ENCODE results near the gene THRB. TPM values are rescaled to one million over a fixed set of nuclear protein-coding genes. Genes with fewer than 3 reads are reported as not detected.

Gene THRB
- total RNA-seq, 1 donor from 2014 or later = not detected

- H3K9me3 Mint-ChIP-seq = no peaks in the 10 kb centered on the region
- no peak for DNase-seq
- H3K4me1 Mint-ChIP-seq = no peaks in the 10 kb centered on the region
- no peak overlapping the region for H3K4me3 Mint-ChIP-seq
- H3K36me3 Mint-ChIP-seq (ENCODE audit: low read depth) = no peaks in the 10 kb centered on the region
- intact Hi-C loops (cut with micrococcal nuclease) = no loop called here
- no peaks in the 10 kb centered on the region for H3K27me3 Mint-ChIP-seq
- no peak overlapping the region for H3K27ac Mint-ChIP-seq
Measured at GRCh38 chr3:24389108-24390090, 105.3 kb downstream of the THRB start.

DNA sequence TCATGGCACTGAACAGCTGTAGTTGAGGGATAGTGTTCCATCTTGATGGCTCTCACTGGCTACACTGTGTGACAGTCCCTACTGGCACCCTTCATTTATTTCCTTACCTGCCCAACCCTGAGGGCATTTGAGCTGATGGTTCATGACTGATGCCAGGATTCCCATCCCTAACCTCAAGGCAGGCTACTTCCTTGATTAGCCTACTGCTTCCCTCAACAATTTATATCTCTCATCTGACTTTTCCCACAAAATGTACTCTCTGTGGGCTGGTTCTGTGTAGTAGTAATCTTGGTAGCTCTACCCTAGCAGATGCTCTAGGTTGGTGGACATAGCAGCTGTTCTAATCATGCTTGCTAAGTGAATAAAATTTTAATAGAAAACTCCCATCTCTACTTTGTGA, 106.0 kb downstream of the THRB start:
- intact Hi-C loops (cut with micrococcal nuclease) = no loop called here
- Mint-ChIP-seq H3K4me1 (no peaks in the 10 kb centered on the region), H3K27me3 (no peaks in the 10 kb centered on the region), H3K4me3 (no peak overlapping the region), H3K36me3 (ENCODE audit: low read depth) (no peaks in the 10 kb centered on the region), H3K9me3 (no peaks in the 10 kb centered on the region), H3K27ac (no peak overlapping the region)
- DNase-seq = no peak

GRCh38 chr3:24388159-24388558, 106.5 kb downstream of the THRB start:
- intact Hi-C loops (cut with micrococcal nuclease) = no loop called here
- no peak overlapping the region for H3K27ac Mint-ChIP-seq

GRCh38 chr3:24387493-24387892, 107.2 kb downstream of the THRB start:
- intact Hi-C loops (cut with micrococcal nuclease) = no loop called here

More at GRCh38 chr3:24388159-24388558, 106.5 kb downstream of the THRB start:
- Mint-ChIP-seq H3K27me3 (no peaks in the 10 kb centered on the region), H3K9me3 (no peaks in the 10 kb centered on the region), H3K4me1 (no peaks in the 10 kb centered on the region), H3K36me3 (ENCODE audit: low read depth) (no peaks in the 10 kb centered on the region), H3K4me3 (no peak overlapping the region)
- DNase-seq = no peak

GRCh38 chr3:24387000-24387399, 107.7 kb downstream of the THRB start:
- Mint-ChIP-seq H3K4me1 (no peaks in the 10 kb centered on the region), H3K36me3 (ENCODE audit: low read depth) (no peaks in the 10 kb centered on the region), H3K27me3 (no peaks in the 10 kb centered on the region), H3K9me3 (no peaks in the 10 kb centered on the region), H3K27ac (no peak overlapping the region), H3K4me3 (no peak overlapping the region)
- intact Hi-C loops (cut with micrococcal nuclease) = no loop called here
- DNase-seq = no peak

More at GRCh38 chr3:24387493-24387892, 107.2 kb downstream of the THRB start:
- H3K36me3 Mint-ChIP-seq (ENCODE audit: low read depth) = no peaks in the 10 kb centered on the region
- no peaks in the 10 kb centered on the region for H3K4me1 Mint-ChIP-seq
- no peak overlapping the region for H3K4me3 Mint-ChIP-seq
- H3K27ac Mint-ChIP-seq = no peak overlapping the region
- H3K9me3 Mint-ChIP-seq = no peaks in the 10 kb centered on the region
- H3K27me3 Mint-ChIP-seq = no peaks in the 10 kb centered on the region
- DNase-seq = no peak

- no peaks in the 10 kb centered on the region for H3K9me3 Mint-ChIP-seq
- no peak overlapping the region for H3K4me3 Mint-ChIP-seq
- H3K27me3 Mint-ChIP-seq = no peaks in the 10 kb centered on the region
- no peaks in the 10 kb centered on the region for H3K36me3 Mint-ChIP-seq (ENCODE audit: low read depth)
- H3K27ac Mint-ChIP-seq = no peak overlapping the region
- H3K4me1 Mint-ChIP-seq = no peaks in the 10 kb centered on the region
- intact Hi-C loops (cut with micrococcal nuclease) = no loop called here
- DNase-seq = no peak
Measured at GRCh38 chr3:24386458-24386857, 108.2 kb downstream of the THRB start.

DNA sequence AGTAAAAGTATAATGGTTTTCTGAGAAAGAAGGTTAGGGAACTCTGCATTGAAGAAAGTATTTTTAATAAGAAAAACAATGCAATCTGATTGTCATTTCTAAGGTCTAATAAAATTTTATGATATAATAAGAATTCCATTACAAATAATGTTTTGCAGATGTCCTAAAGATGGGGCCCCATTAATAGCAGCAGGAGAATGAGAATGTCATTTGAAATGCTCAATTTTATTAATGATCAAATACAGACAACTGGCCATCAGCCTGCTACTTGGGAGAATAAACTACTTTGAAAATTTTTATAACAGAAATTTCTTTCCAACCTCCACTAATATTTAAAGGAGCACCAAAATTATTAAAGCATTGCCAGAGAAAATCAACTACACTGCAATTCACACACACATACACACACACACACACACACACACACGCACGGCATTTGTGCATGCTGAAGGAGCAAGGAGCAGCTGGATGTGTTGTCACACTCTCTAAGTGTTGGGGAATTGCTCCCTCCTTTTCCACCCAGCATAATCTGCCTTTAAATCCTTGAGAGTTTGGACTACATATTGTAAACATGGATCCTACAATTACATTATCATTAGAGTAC, 109.5 kb downstream of the THRB start:
- Mint-ChIP-seq H3K36me3 (ENCODE audit: low read depth) (no peaks in the 10 kb centered on the region), H3K4me3 (no peak overlapping the region), H3K27ac (no peak overlapping the region), H3K9me3 (no peaks in the 10 kb centered on the region), H3K27me3 (no peaks in the 10 kb centered on the region), H3K4me1 (no peaks in the 10 kb centered on the region)
- DNase-seq = no peak
- intact Hi-C loops (cut with micrococcal nuclease) = no loop called here

DNA sequence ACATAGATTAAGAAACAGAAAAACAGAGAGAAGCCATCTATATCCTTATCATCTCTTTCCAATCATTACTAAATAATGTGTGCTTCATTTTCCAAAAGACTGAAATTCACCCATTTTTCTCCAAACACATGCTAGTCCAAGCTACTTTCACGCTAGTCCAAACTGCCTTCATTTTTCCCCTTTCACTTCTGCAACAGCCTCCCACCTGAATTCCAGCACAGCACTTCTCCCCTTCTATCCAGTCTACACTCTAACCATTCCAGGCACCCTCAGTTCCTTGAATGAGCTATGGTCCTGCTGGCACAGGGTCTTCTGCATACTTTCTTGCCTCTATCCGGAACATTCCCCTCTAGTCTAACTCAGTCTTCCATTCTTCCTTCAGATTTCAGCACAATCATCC, 112.0 kb downstream of the THRB start:
- Mint-ChIP-seq H3K9me3 (no peaks in the 10 kb centered on the region), H3K4me1 (no peaks in the 10 kb centered on the region), H3K4me3 (no peak overlapping the region), H3K36me3 (ENCODE audit: low read depth) (no peaks in the 10 kb centered on the region), H3K27me3 (no peaks in the 10 kb centered on the region), H3K27ac (no peak overlapping the region)
- intact Hi-C loops (cut with micrococcal nuclease) = no loop called here
- no peak for DNase-seq

DNA sequence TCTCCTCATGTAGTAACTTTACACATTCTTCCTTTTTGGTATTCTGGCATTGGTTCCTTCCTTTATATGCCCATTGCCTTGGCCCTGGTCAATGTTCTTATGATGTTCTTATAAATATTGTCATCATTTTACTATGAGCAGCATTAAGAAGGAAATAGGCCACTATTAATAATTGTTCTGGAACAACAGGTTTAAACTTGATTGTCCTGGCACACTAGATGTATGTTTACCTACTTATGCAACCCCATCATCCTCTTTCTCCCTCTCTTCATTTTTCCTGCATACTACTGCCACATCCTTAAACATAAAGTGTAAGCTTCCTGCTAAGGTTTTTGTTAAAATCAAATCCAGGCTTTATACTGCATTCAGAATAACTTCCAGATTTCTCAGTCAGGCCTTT, 114.7 kb downstream of the THRB start:
- H3K27ac Mint-ChIP-seq = no peak overlapping the region
- H3K4me3 Mint-ChIP-seq = no peak overlapping the region
- H3K4me1 Mint-ChIP-seq = no peaks in the 10 kb centered on the region
- DNase-seq = no peak
- no peaks in the 10 kb centered on the region for H3K36me3 Mint-ChIP-seq (ENCODE audit: low read depth)
- no peaks in the 10 kb centered on the region for H3K27me3 Mint-ChIP-seq
- intact Hi-C loops (cut with micrococcal nuclease) = no loop called here
- H3K9me3 Mint-ChIP-seq = no peaks in the 10 kb centered on the region

GRCh38 chr3:24378313-24378712, 116.3 kb downstream of the THRB start:
- no peaks in the 10 kb centered on the region for H3K27me3 Mint-ChIP-seq

GRCh38 chr3:24377218-24377993, 117.2 kb downstream of the THRB start:
- no peaks in the 10 kb centered on the region for H3K36me3 Mint-ChIP-seq (ENCODE audit: low read depth)
- H3K9me3 Mint-ChIP-seq = no peaks in the 10 kb centered on the region
- no peaks in the 10 kb centered on the region for H3K4me1 Mint-ChIP-seq
- H3K4me3 Mint-ChIP-seq = no peak overlapping the region
- intact Hi-C loops (cut with micrococcal nuclease) = no loop called here
- no peak for DNase-seq
- no peak overlapping the region for H3K27ac Mint-ChIP-seq
- no peaks in the 10 kb centered on the region for H3K27me3 Mint-ChIP-seq

More at GRCh38 chr3:24378313-24378712, 116.3 kb downstream of the THRB start:
- DNase-seq = no peak
- Mint-ChIP-seq H3K27ac (no peak overlapping the region), H3K36me3 (ENCODE audit: low read depth) (no peaks in the 10 kb centered on the region), H3K4me1 (no peaks in the 10 kb centered on the region), H3K9me3 (no peaks in the 10 kb centered on the region), H3K4me3 (no peak overlapping the region)
- intact Hi-C loops (cut with micrococcal nuclease) = no loop called here

GRCh38 chr3:24375947-24376384, 118.7 kb downstream of the THRB start:
- H3K4me1 Mint-ChIP-seq = no peaks in the 10 kb centered on the region
- H3K9me3 Mint-ChIP-seq = no peaks in the 10 kb centered on the region
- no peak overlapping the region for H3K27ac Mint-ChIP-seq
- no peak for DNase-seq
- H3K4me3 Mint-ChIP-seq = no peak overlapping the region
- no peaks in the 10 kb centered on the region for H3K27me3 Mint-ChIP-seq
- intact Hi-C loops (cut with micrococcal nuclease) = no loop called here
- no peaks in the 10 kb centered on the region for H3K36me3 Mint-ChIP-seq (ENCODE audit: low read depth)

DNA sequence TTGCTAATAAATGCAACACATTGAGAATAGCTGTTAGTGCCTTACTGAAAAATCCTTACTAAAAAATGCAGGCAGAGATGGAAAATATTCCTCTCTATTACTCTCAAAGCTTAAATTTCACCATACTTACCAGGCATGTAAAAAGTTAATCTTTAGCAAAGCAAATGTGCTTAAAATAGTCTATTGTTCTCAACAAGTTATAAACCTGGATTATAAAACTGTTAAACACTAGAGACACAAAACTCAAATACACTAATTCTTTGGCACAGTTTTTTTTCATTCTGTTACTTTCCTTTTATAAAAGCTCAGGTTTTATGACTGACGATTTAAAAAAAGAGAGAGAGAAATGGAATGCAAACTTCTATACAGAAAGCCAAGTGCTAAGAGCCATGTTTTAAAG, 119.8 kb downstream of the THRB start:
- Mint-ChIP-seq H3K4me1 (no peaks in the 10 kb centered on the region), H3K27me3 (no peaks in the 10 kb centered on the region), H3K4me3 (no peak overlapping the region), H3K9me3 (no peaks in the 10 kb centered on the region), H3K27ac (no peak overlapping the region), H3K36me3 (ENCODE audit: low read depth) (no peaks in the 10 kb centered on the region)
- intact Hi-C loops (cut with micrococcal nuclease) = no loop called here
- DNase-seq = no peak

All from activated CD4-positive, alpha-beta T cell treated with anti-CD3 and anti-CD28 coated beads, Interleukin-2, amount 10 ng/mL, durations not matched to agents 24 days and 14 days (primary cell).